ENCODE measurements around the gene TRAF5. TPM values are rescaled to one million over a fixed set of nuclear protein-coding genes. Genes with fewer than 3 reads are reported as not detected.

TRAF5 gene
- total RNA-seq, 1 donor from 2014 or later, result 47.6 TPM

DNA sequence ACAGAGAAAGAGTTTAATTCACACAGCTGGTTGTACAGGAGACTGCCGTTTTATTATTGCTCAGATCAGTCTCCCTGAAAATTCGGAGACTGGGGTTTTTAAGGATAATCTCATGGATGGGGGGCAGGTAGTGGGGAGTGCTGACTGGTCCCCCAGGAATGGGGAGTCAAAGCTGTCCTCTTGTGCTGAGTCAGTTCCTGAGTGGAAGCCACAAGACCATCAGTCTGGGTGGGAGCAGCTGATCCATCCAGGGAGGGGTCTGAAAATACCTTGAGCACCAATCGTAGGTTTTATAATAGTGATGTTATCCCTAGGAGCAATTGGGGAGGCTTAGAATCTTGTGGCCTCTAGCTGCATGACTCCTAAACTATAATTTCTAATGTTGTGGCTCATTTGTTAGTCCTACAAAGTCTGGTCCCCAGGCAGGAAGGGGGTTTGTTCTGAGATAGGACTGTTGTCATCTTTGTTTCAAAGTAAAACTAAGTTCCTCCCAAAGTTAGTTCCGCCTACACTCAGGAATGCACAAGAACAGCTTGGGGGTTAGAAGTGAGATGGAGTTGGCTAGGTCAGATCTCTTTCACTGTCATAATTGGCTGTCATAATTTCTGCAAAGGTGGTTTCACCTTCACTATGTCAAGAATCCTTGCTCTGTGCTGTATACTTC is 50.3 kb downstream of the TRAF5 start:
- H3K27me3 Mint-ChIP-seq (ENCODE audit: low read depth), result no peaks in the 10 kb centered on the region

DNA sequence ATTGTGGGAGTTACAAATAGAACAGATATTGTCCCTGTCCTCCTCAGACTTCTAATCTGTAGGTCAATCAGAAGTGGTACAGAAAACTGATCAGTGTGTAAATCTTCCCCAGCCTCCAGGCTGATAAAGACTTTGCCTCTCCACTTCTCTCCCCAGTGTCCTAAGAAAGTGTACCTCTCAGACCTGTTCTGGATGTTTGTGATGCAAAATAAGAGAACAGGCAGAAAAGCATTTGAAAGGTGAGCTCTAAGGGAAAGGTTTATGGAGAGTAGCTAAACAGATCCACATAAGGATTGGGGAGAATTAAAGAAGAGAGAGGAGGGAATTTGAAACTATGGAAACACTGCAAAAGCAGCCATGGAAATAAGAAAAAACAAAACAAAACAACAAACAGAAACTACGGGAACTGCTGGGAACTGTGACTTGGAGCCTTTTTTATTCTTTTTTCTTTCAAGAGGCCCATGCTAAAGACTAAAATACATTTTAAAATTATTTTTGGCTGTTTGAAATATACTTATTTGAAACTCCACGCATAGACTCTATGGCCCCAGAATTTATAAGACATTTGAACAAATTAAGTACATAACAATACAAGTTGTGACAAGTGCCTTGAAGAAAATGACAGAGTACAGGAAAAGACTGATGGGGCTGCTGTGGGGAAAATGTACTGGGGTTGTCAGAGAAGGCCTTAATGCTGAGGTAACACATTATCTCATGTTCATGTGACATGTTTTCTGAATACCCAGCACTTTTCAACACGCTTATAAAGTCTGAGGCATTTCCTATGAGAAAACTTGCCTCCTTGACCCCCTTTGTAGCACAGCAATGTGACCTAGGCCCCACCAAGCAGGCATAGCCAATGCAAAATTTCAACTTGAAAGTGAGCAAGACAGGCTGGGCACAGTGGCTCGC is 51.2 kb downstream of the TRAF5 start:
- TF ChIP-seq, protein P1, sequence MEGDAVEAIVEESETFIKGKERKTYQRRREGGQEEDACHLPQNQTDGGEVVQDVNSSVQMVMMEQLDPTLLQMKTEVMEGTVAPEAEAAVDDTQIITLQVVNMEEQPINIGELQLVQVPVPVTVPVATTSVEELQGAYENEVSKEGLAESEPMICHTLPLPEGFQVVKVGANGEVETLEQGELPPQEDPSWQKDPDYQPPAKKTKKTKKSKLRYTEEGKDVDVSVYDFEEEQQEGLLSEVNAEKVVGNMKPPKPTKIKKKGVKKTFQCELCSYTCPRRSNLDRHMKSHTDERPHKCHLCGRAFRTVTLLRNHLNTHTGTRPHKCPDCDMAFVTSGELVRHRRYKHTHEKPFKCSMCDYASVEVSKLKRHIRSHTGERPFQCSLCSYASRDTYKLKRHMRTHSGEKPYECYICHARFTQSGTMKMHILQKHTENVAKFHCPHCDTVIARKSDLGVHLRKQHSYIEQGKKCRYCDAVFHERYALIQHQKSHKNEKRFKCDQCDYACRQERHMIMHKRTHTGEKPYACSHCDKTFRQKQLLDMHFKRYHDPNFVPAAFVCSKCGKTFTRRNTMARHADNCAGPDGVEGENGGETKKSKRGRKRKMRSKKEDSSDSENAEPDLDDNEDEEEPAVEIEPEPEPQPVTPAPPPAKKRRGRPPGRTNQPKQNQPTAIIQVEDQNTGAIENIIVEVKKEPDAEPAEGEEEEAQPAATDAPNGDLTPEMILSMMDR (IDR thresholded peaks at IDR 0.05; ENCODE audit: unreplicated experiment), result no peak
- peaks cover 8% of the 10 kb centered on the region for H3K36me3 Mint-ChIP-seq
- H3K27me3 Mint-ChIP-seq (ENCODE audit: low read depth), result no peaks in the 10 kb centered on the region
- H3K9me3 Mint-ChIP-seq, result no peaks in the 10 kb centered on the region
- peak overlapping the region; percentile 82 for H3K27ac Mint-ChIP-seq
- H3K4me1 Mint-ChIP-seq, result peaks cover 24% of the 10 kb centered on the region
- no peak for DNase-seq (ENCODE audit: low spot score in 2 of 2, unreplicated experiment in 2 of 2)
- no peak overlapping the region for H3K4me3 Mint-ChIP-seq

More for the DNA sequence above, 50.3 kb downstream of the TRAF5 start:
- peaks cover 21% of the 10 kb centered on the region for H3K4me1 Mint-ChIP-seq
- no peaks in the 10 kb centered on the region for H3K9me3 Mint-ChIP-seq
- peaks cover 8% of the 10 kb centered on the region for H3K36me3 Mint-ChIP-seq
- H3K27ac Mint-ChIP-seq, result peak overlapping the region; percentile 82
- TF ChIP-seq, protein P1 (IDR thresholded peaks at IDR 0.05; ENCODE audit: unreplicated experiment), result no peak
- no peak for DNase-seq (ENCODE audit: low spot score in 2 of 2, unreplicated experiment in 2 of 2)
- H3K4me3 Mint-ChIP-seq, result no peak overlapping the region

DNA sequence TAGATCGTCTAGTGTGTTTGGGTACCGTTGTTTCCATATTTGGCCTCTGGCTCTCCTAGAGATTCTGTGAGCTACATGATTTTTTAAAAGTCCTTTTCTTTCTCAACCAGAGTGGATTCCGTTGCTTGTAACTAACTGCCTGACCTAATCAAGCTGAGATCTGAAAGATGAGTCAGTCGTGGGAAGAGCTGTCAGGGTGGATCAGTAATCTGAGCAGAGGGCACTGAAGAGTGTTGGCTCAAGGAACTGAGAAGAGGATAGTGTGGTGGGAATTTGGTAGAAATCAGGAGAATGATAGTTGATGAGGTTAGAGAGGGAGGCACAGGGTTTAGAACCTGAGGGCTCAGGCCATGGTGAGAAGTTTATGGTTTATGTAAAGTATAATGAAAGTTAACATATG is 52.2 kb downstream of the TRAF5 start:
- H3K4me3 Mint-ChIP-seq, result no peak overlapping the region
- no peak for DNase-seq (ENCODE audit: low spot score in 2 of 2, unreplicated experiment in 2 of 2)

DNA sequence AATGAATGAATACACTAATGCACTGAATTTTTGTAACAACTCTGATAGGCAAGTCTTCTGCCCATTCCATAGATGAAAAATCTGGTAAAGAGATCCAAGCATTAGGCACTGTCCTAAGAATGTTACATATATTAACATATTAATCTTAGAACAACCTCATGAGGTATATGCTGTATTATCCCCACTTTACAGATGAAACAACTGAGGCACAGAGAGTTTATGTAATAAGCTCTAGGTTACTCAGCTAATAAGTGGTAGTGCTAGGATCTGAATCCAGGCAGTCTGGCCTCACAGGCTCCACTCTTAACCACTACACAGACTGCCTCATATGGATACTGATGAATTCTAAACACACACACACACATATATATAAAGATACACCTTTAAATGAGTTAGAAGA is 52.8 kb downstream of the TRAF5 start:
- Mint-ChIP-seq H3K36me3 (peaks cover 8% of the 10 kb centered on the region), H3K27ac (no peak overlapping the region), H3K4me1 (peaks cover 34% of the 10 kb centered on the region), H3K4me3 (no peak overlapping the region), H3K9me3 (no peaks in the 10 kb centered on the region), H3K27me3 (ENCODE audit: low read depth) (no peaks in the 10 kb centered on the region)
- no peak for DNase-seq (ENCODE audit: low spot score in 2 of 2, unreplicated experiment in 2 of 2)
- TF ChIP-seq, protein P1 (IDR thresholded peaks at IDR 0.05; ENCODE audit: unreplicated experiment), result no peak

More for the DNA sequence above, 52.2 kb downstream of the TRAF5 start:
- H3K9me3 Mint-ChIP-seq, result no peaks in the 10 kb centered on the region
- TF ChIP-seq, protein P1 (IDR thresholded peaks at IDR 0.05; ENCODE audit: unreplicated experiment), result no peak
- H3K27ac Mint-ChIP-seq, result no peak overlapping the region
- peaks cover 32% of the 10 kb centered on the region for H3K4me1 Mint-ChIP-seq
- peaks cover 8% of the 10 kb centered on the region for H3K36me3 Mint-ChIP-seq
- no peaks in the 10 kb centered on the region for H3K27me3 Mint-ChIP-seq (ENCODE audit: low read depth)

DNA sequence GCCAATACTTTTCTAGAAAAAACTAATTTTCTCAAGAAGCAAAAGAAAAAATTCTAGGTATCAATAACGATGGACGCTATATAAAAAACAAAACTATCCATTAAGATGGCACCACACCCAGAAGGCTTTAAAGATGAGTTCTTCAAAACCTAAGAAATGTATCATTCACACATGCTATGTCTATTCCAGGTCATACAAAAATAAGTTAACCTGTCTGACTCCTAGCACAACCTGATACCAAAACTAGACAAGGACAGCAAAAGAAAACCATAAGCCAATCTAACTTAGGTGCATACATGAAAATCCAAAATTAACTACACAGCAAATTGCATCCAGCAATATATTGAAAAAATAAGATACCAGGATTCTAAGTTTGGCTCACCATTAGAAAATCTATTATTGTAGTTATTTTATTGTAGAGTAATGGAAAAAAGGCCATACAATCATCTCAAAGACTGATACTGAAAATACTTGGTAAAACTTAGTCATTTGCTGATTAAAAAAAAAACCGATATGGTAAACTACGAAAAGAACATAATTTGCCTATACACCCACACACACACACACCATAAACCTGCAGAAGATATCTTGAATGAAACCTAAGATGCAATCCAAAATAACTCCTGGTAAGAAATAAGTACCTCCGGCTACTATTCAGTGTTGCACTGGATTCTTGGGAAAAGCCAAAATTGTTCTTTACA is 55.0 kb downstream of the TRAF5 start:
- no peak for DNase-seq (ENCODE audit: low spot score in 2 of 2, unreplicated experiment in 2 of 2)
- TF ChIP-seq, protein P1 (IDR thresholded peaks at IDR 0.05; ENCODE audit: unreplicated experiment), result no peak
- Mint-ChIP-seq H3K4me1 (peaks cover 37% of the 10 kb centered on the region), H3K27ac (peak overlapping the region; percentile 99), H3K9me3 (no peaks in the 10 kb centered on the region), H3K36me3 (no peaks in the 10 kb centered on the region), H3K4me3 (peak overlapping the region; percentile 91), H3K27me3 (ENCODE audit: low read depth) (no peaks in the 10 kb centered on the region)
